Stimulated activated CD8-positive, alpha-beta memory T cell treated with anti-CD3 and anti-CD28 coated beads, Interleukin-2, amount 100 ng/mL, for 1 hour (primary cell): ENCODE data around the gene DNM3.

ENCODE experiments used
- DNase-seq, 2 donors: peaks; one replicate each; pipeline ENCODE4 v3.0.0-alpha.2; 2020; ENCODE audit warnings: low read depth in 2 of 2

The DNM3 gene

GRCh38 chr1:171919891-171920887, 78.9 kb downstream of the DNM3 start:
- DNase-seq: no peak

GRCh38 chr1:171922999-171923398, 81.7 kb downstream of the DNM3 start:
- DNase-seq: no peak

- no peak for DNase-seq
Measured at GRCh38 chr1:171929121-171929520, 87.8 kb downstream of the DNM3 start.

- no peak for DNase-seq
Measured at GRCh38 chr1:171931752-171932151, 90.5 kb downstream of the DNM3 start.

GRCh38 chr1:171934664-171935063, 93.4 kb downstream of the DNM3 start:
- no peak for DNase-seq

- no peak for DNase-seq
Measured at GRCh38 chr1:171935086-171935485, 93.8 kb downstream of the DNM3 start.

- no peak for DNase-seq
Measured at GRCh38 chr1:171935664-171936063, 94.4 kb downstream of the DNM3 start.

- DNase-seq: no peak
Measured at GRCh38 chr1:171937938-171938337, 96.6 kb downstream of the DNM3 start.

- DNase-seq: no peak
Measured at GRCh38 chr1:171939740-171940139, 98.4 kb downstream of the DNM3 start.

- no peak for DNase-seq
Measured at GRCh38 chr1:171940368-171940767, 99.1 kb downstream of the DNM3 start.

GRCh38 chr1:171941920-171942319, 100.6 kb downstream of the DNM3 start:
- no peak for DNase-seq

GRCh38 chr1:171943973-171944561, 102.8 kb downstream of the DNM3 start:
- DNase-seq: no peak

GRCh38 chr1:171948511-171948910, 107.2 kb downstream of the DNM3 start:
- DNase-seq: no peak

- no peak for DNase-seq
Measured at GRCh38 chr1:171949316-171949715, 108.0 kb downstream of the DNM3 start.

GRCh38 chr1:171953835-171954234, 112.5 kb downstream of the DNM3 start:
- DNase-seq: no peak

GRCh38 chr1:171954361-171954760, 113.1 kb downstream of the DNM3 start:
- DNase-seq: no peak

- no peak for DNase-seq
Measured at GRCh38 chr1:171961861-171962260, 120.6 kb downstream of the DNM3 start.

- DNase-seq: no peak
Measured at GRCh38 chr1:171963762-171964161, 122.5 kb downstream of the DNM3 start.

GRCh38 chr1:171965777-171966176, 124.5 kb downstream of the DNM3 start:
- DNase-seq: no peak

GRCh38 chr1:171966426-171967220, 125.3 kb downstream of the DNM3 start:
- DNase-seq: no peak

GRCh38 chr1:171969226-171969625, 127.9 kb downstream of the DNM3 start:
- no peak for DNase-seq

- DNase-seq: no peak
Measured at GRCh38 chr1:171969813-171970212, 128.5 kb downstream of the DNM3 start.
